ENCODE results near the gene TMBIM1.

TMBIM1 gene

DNA sequence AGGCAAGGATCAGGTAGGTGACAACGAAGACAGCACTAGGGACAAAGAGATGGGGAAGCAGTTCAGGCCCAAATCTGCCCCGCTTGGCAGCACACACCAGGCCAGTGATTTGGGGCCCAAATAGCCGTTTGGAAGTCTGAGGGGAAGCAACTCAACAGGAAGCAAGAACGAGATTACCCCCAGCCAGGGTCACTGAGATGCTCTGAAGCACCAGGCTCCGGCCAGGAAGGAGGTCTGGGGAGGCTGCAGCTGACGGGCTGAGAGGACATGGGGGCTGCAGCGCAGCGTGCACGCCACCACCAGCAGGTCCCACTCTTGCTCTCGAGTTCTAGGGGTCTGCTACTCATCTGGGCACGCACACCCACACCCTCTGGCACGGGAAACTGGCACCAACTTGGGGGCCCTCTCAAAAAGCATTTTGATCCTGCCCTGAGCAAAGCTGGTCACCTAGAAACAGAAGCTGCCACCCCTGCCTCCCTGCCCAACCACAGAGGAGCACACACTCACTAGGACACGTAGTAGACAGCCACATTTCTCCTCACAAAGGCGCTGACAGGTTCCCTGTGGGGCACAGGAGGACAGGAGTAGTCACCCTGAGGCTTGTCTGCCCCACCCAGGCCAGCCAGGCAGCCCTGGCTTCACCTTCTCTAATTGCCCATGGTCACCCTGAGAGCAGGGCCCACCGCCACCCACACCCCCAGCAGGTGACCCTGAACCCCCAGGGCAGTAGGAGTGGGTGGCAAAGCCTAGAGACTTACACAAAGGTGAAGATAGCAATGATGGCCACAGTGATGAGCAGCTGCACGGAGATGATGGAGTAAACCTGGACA lies 13.6 kb downstream of the TMBIM1 start:
- Histone ChIP-seq H3K27me3 (ENCODE audit: low read depth, low read length) (no peaks in the 10 kb centered on the region), H3K36me3 (replicated peaks; ENCODE audit: low read depth, low read length) (no peaks in the 10 kb centered on the region)

DNA sequence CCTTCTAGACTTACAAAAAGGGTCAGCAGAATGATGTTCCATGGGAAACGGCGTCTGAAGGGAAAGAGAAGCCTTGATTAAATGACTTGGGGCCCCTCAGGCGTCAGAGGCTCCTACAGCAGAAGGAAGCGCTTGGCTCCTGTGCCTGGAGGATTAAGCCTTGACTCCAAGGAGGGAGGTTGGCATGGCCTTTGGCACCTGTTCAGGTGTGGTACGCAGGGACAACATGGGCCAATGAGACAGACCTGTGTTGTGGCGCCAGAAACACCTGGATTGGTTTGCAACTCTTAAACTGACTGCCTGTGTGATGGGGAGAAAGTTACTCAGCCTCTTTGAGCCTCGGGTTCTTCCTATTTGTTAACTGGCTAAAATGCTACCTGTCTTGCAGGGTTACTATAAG lies 14.4 kb downstream of the TMBIM1 start:
- no peaks in the 10 kb centered on the region for H4K20me1 ChIP-seq (ENCODE audit: insufficient read depth, low read length)
- H3K27ac ChIP-seq (ENCODE audit: low read length) = no peak overlapping the region
- no peak overlapping the region for H3K9ac ChIP-seq (ENCODE audit: low read length)
- H3K4me3 ChIP-seq (ENCODE audit: low read length) = no peak overlapping the region
- H3K27me3 ChIP-seq (ENCODE audit: low read depth, low read length) = no peaks in the 10 kb centered on the region
- H3K36me3 ChIP-seq (replicated peaks; ENCODE audit: low read depth, low read length) = no peaks in the 10 kb centered on the region
- peaks cover 1% of the 10 kb centered on the region for H3K4me1 ChIP-seq (ENCODE audit: low read length)
- no peak overlapping the region for H3K4me2 ChIP-seq (ENCODE audit: low read length)
- H3K79me2 ChIP-seq (ENCODE audit: low read length) = no peaks in the 10 kb centered on the region
- H3K9me3 ChIP-seq (ENCODE audit: insufficient read depth, low read length) = no peaks in the 10 kb centered on the region
- H2AFZ ChIP-seq (ENCODE audit: low read depth, low read length) = no peak overlapping the region
- TF ChIP-seq, protein P1, sequence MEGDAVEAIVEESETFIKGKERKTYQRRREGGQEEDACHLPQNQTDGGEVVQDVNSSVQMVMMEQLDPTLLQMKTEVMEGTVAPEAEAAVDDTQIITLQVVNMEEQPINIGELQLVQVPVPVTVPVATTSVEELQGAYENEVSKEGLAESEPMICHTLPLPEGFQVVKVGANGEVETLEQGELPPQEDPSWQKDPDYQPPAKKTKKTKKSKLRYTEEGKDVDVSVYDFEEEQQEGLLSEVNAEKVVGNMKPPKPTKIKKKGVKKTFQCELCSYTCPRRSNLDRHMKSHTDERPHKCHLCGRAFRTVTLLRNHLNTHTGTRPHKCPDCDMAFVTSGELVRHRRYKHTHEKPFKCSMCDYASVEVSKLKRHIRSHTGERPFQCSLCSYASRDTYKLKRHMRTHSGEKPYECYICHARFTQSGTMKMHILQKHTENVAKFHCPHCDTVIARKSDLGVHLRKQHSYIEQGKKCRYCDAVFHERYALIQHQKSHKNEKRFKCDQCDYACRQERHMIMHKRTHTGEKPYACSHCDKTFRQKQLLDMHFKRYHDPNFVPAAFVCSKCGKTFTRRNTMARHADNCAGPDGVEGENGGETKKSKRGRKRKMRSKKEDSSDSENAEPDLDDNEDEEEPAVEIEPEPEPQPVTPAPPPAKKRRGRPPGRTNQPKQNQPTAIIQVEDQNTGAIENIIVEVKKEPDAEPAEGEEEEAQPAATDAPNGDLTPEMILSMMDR (IDR thresholded peaks at IDR 0.05; ENCODE audit: low read depth, low read length) = no peak
- no peak for TF ChIP-seq EZH2phosphoT487 (IDR thresholded peaks at IDR 0.05; ENCODE audit: low read depth)

More for the DNA sequence above, 13.6 kb downstream of the TMBIM1 start:
- no peak overlapping the region for H3K27ac ChIP-seq (ENCODE audit: low read length)
- no peak for TF ChIP-seq EZH2phosphoT487 (IDR thresholded peaks at IDR 0.05; ENCODE audit: low read depth)
- TF ChIP-seq, protein P1 (IDR thresholded peaks at IDR 0.05; ENCODE audit: low read depth, low read length) = no peak
- no peak overlapping the region for H2AFZ ChIP-seq (ENCODE audit: low read depth, low read length)
- H3K4me3 ChIP-seq (ENCODE audit: low read length) = no peak overlapping the region
- H3K9me3 ChIP-seq (ENCODE audit: insufficient read depth, low read length) = no peaks in the 10 kb centered on the region
- H4K20me1 ChIP-seq (ENCODE audit: insufficient read depth, low read length) = no peaks in the 10 kb centered on the region
- no peaks in the 10 kb centered on the region for H3K4me1 ChIP-seq (ENCODE audit: low read length)
- no peak overlapping the region for H3K4me2 ChIP-seq (ENCODE audit: low read length)
- H3K79me2 ChIP-seq (ENCODE audit: low read length) = no peaks in the 10 kb centered on the region
- H3K9ac ChIP-seq (ENCODE audit: low read length) = no peak overlapping the region

DNA sequence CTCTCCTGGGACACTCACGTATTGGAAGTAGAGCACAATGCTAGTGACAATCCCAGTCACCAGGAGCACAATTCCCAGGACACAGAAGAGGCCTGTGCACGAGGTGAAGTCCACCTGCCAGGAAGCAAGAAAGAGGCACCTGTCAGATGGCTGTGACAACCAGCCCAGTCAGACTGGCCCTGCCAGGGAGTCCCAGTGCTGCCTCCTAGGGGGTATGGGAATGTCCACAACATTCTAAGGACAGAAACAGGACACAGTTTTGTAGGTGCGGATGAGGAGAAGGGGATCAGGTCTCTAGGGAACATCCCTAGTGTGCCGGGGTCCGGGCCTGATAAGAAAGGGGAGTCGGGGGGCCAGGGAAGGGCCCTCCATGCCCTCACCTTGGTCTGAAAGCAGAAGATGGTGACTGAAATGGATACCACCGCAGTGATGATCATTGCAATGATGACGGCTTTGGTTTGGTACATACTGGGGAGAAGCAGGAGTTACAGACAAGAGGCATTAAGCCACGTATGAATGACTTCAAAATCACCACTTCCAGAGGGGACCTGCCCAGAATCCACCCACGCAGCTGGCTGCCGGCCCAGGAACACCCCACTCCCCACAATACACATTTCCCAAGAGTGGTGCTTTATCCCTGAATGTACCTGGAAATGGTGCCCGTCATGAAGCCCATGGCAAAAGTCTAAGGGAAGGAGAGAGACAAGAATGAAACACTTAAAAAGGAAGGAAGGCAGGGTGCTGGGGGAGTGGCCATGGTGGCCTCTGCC lies 15.1 kb downstream of the TMBIM1 start:
- Histone ChIP-seq H2AFZ (ENCODE audit: low read depth, low read length) (no peak overlapping the region), H3K4me2 (ENCODE audit: low read length) (no peak overlapping the region)
- TF ChIP-seq, protein P1 (IDR thresholded peaks at IDR 0.05; ENCODE audit: low read depth, low read length) = no peak
- TF ChIP-seq EZH2phosphoT487 (IDR thresholded peaks at IDR 0.05; ENCODE audit: low read depth) = no peak

DNA sequence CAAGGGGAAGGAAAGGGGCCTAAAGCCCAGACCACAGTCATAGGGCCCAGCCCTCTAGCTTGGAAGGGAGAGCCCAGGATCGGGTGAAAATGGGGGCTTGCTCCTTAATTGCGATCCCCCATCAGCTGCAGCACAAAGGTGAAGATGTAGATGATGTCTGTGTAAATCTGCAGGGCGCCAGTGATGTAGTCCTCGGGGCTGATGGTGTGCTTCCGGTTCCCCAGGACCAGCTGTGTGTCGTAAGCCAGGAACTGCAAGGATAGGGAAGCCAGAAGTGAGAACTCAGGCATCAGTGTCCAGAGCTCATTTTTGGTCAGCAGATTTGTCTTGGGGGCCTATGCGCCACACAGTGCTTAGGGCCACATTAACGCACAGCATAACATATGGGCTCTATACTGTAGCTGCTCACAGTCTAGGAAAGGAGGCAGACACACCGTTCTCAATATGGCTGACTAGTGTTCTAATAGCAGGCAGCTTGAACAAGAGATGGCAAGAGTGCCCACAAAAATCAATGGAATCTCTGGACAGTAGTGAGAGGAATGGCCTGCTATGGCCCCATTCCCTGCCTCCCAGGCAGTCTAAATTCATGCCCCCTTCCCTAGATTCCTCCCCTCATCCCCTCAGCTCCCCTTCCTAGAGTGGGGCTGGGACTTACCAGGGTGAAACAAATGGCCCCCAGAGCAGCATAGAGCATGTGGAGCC lies 16.8 kb downstream of the TMBIM1 start:
- H3K79me2 ChIP-seq (ENCODE audit: low read length) = no peaks in the 10 kb centered on the region
- TF ChIP-seq, protein P1 (IDR thresholded peaks at IDR 0.05; ENCODE audit: low read depth, low read length) = no peak
- no peak for TF ChIP-seq EZH2phosphoT487 (IDR thresholded peaks at IDR 0.05; ENCODE audit: low read depth)
- H2AFZ ChIP-seq (ENCODE audit: low read depth, low read length) = no peak overlapping the region
- H3K4me3 ChIP-seq (ENCODE audit: low read length) = no peak overlapping the region
- no peaks in the 10 kb centered on the region for H3K9me3 ChIP-seq (ENCODE audit: insufficient read depth, low read length)
- H3K4me1 ChIP-seq (ENCODE audit: low read length) = peaks cover 12% of the 10 kb centered on the region
- H3K9ac ChIP-seq (ENCODE audit: low read length) = no peak overlapping the region
- no peak overlapping the region for H3K4me2 ChIP-seq (ENCODE audit: low read length)
- no peaks in the 10 kb centered on the region for H4K20me1 ChIP-seq (ENCODE audit: insufficient read depth, low read length)
- no peaks in the 10 kb centered on the region for H3K27me3 ChIP-seq (ENCODE audit: low read depth, low read length)
- no peaks in the 10 kb centered on the region for H3K36me3 ChIP-seq (replicated peaks; ENCODE audit: low read depth, low read length)
- H3K27ac ChIP-seq (ENCODE audit: low read length) = no peak overlapping the region

More for the DNA sequence above, 15.1 kb downstream of the TMBIM1 start:
- no peaks in the 10 kb centered on the region for H3K79me2 ChIP-seq (ENCODE audit: low read length)
- H3K27ac ChIP-seq (ENCODE audit: low read length) = no peak overlapping the region
- no peaks in the 10 kb centered on the region for H3K9me3 ChIP-seq (ENCODE audit: insufficient read depth, low read length)
- H4K20me1 ChIP-seq (ENCODE audit: insufficient read depth, low read length) = no peaks in the 10 kb centered on the region
- H3K36me3 ChIP-seq (replicated peaks; ENCODE audit: low read depth, low read length) = no peaks in the 10 kb centered on the region
- peaks cover 4% of the 10 kb centered on the region for H3K4me1 ChIP-seq (ENCODE audit: low read length)
- no peak overlapping the region for H3K9ac ChIP-seq (ENCODE audit: low read length)
- H3K4me3 ChIP-seq (ENCODE audit: low read length) = no peak overlapping the region
- no peaks in the 10 kb centered on the region for H3K27me3 ChIP-seq (ENCODE audit: low read depth, low read length)

All from OCI-LY3 (cell line).